K562 (cell line): ENCODE results near the gene USP5. TPM values are rescaled to one million over a fixed set of nuclear protein-coding genes. Genes with fewer than 3 reads are reported as not detected.
A peak's percentile ranks its signal among the peaks of the same experiment; 100 is the strongest.

Source experiments
- ASH1L ChIP-seq: fragments of 450-650 bp; IDR thresholded peaks from 2 replicates; pipeline ENCODE4 v1.6.1; 2018; ENCODE audit warnings: borderline replicate concordance, mild to moderate bottlenecking, low read depth; ENCODE audit not compliant: partially characterized antibody
- C11orf30 ChIP-seq: fragments of 450-650 bp; IDR thresholded peaks from 2 replicates; pipeline ENCODE4 v1.6.1; 2016; ENCODE audit warnings: low read depth, mild to moderate bottlenecking
- CUX1 ChIP-seq: fragments of 200-800 bp; sonication (Bioruptor generic); IDR thresholded peaks from 2 replicates; pipeline ENCODE4 v1.6.1; 2016; ENCODE audit warnings: missing genetic modification characterization, missing compliant biosample characterization
- NR4A1 ChIP-seq, 2 experiments: fragments of 250-450 bp in 1 of 2; fragments of 450-650 bp in 1 of 2; sonication (Bioruptor Pico) in 1 of 2; IDR thresholded peaks; 2 replicates each; pipeline versions ENCODE4 v1.4.0 to v1.6.1; 2016 to 2020; ENCODE audit warnings: mild to moderate bottlenecking in 2 of 2, missing compliant biosample characterization in 1 of 2, missing genetic modification characterization in 1 of 2, moderate library complexity in 1 of 2
- POLR2AphosphoS5 ChIP-seq: IDR thresholded peaks from 2 replicates; pipeline ENCODE4 v1.6.1; 2011; ENCODE audit warnings: mild to moderate bottlenecking, low read depth, low read length, moderate library complexity; ENCODE audit not compliant: control insufficient read depth, insufficient read depth
- RB1 ChIP-seq: fragments of 450-650 bp; IDR thresholded peaks from 2 replicates; pipeline ENCODE4 v1.6.1; 2017; ENCODE audit warnings: low read depth, mild to moderate bottlenecking
- RBM22 ChIP-seq: fragments of 200-400 bp; formaldehyde crosslinking; IDR thresholded peaks from 2 replicates; pipeline ENCODE4 v1.6.1; 2018; ENCODE audit warnings: low read length, low read depth; ENCODE audit not compliant: poor library complexity, severe bottlenecking
- SIN3B ChIP-seq: fragments of 450-650 bp; IDR thresholded peaks from 2 replicates; pipeline ENCODE4 v1.6.1; 2017; ENCODE audit warnings: low read depth, mild to moderate bottlenecking, moderate library complexity
- SMARCE1 ChIP-seq: fragments of 450-650 bp; IDR thresholded peaks from 2 replicates; pipeline ENCODE4 v1.7.1; 2016; ENCODE audit warnings: mild to moderate bottlenecking
- ZFP1 ChIP-seq: fragments of 450-650 bp; formaldehyde crosslinking; IDR thresholded peaks from 2 replicates; pipeline ENCODE4 v1.4.0; 2020; ENCODE audit warnings: mild to moderate bottlenecking, mixed read lengths
- ZFP36 ChIP-seq: fragments of 150-350 bp; IDR thresholded peaks from 2 replicates; pipeline ENCODE4 v1.6.1; 2018; ENCODE audit warnings: low read length, low read depth; ENCODE audit not compliant: partially characterized antibody
- ZNF316 ChIP-seq: fragments of 450-650 bp; IDR thresholded peaks from 2 replicates; pipeline ENCODE4 v1.6.1; 2016
- ZNF778 ChIP-seq: fragments of 450-650 bp; formaldehyde crosslinking; IDR thresholded peaks from 2 replicates; pipeline ENCODE4 v1.4.0; 2020; ENCODE audit warnings: mild to moderate bottlenecking, moderate library complexity
- polyA plus RNA-seq, 8 experiments: library from polyadenylated mRNA; depleted of rRNA in 4 of 8; stranded (reverse) in 5 of 8; unstranded in 3 of 8; fragments of >200 nt; fragmentation: Nextera tagmentation in 2 of 8; fragmentation: Illumina TruSeq in 1 of 8; extraction: Ambion mirVana in 2 of 8; extraction: Trizol in 1 of 8; gene quantifications; 2 replicates each; pipeline versions ENCODE4 v1.2.1 to v1.2.3, GENCODE V29; 2011 to 2014; ENCODE audit warnings: inconsistent platforms in 1 of 8, missing spikeins in 1 of 8
- total RNA-seq, 7 experiments: library from RNA; depleted of rRNA in 6 of 7; stranded (reverse); fragments of >200 nt in 6 of 7; fragmentation: Illumina TruSeq in 2 of 7; extraction: Trizol in 2 of 7; gene quantifications; 2 replicates each; pipeline versions ENCODE4 v1.2.1 to v1.2.3, GENCODE V29; 2011 to 2021; ENCODE audit warnings: low replicate concordance in 1 of 7
- TF ChIP-seq, protein P1 (sequence below): sonication (generic); formaldehyde crosslinking; IDR thresholded peaks from 2 replicates; pipeline ENCODE4 v1.8.1; 2023; ENCODE audit warnings: mild to moderate bottlenecking, missing genetic modification reagents, moderate library complexity
- TF ChIP-seq, protein P2 (sequence below): fragments of 450-650 bp; formaldehyde crosslinking; IDR thresholded peaks from 2 replicates; pipeline ENCODE4 v1.4.0; 2022; ENCODE audit warnings: missing genetic modification characterization

USP5 gene
- total and polyA plus RNA-seq, 9 of the 15 experiments (the other 6 are each of a cell fraction or from before 2014, with no cell fraction given) = 1.4 to 107 (median 48.6) TPM

- TF ChIP-seq ZNF778 (CRISPR knock-in tag) (no peak), POLR2AphosphoS5 (no peak), RB1 (peak; percentile 53; the same call in 1 of the 2 replicates), NR4A1 (CRISPR knock-in tag; IDR thresholded peaks at IDR 0.05) (no peak), NR4A1 (tag; IDR thresholded peaks at IDR 0.05) (no peak), ZNF316 (peak; percentile 86), ZFP1 (no peak), ZFP36 (no peak), RBM22 (no peak), C11orf30 (peak; percentile 80), CUX1 (CRISPR knock-in tag) (no peak), ASH1L (no peak), SIN3B (0 out of 2 replicates have a peak, but pooled peaks have one; percentile 23), SMARCE1 (no peak)
- TF ChIP-seq, protein P1, sequence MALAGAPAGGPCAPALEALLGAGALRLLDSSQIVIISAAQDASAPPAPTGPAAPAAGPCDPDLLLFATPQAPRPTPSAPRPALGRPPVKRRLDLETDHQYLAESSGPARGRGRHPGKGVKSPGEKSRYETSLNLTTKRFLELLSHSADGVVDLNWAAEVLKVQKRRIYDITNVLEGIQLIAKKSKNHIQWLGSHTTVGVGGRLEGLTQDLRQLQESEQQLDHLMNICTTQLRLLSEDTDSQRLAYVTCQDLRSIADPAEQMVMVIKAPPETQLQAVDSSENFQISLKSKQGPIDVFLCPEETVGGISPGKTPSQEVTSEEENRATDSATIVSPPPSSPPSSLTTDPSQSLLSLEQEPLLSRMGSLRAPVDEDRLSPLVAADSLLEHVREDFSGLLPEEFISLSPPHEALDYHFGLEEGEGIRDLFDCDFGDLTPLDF (CRISPR knock-in tag) = no peak
- TF ChIP-seq, protein P2, sequence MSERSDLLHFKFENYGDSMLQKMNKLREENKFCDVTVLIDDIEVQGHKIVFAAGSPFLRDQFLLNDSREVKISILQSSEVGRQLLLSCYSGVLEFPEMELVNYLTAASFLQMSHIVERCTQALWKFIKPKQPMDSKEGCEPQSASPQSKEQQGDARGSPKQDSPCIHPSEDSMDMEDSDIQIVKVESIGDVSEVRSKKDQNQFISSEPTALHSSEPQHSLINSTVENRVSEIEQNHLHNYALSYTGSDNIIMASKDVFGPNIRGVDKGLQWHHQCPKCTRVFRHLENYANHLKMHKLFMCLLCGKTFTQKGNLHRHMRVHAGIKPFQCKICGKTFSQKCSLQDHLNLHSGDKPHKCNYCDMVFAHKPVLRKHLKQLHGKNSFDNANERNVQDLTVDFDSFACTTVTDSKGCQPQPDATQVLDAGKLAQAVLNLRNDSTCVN = 0 out of 2 replicates have a peak, but pooled peaks have one; percentile 29
Measured at GRCh38 chr12:6827982-6828780, 23.8 kb upstream of the USP5 start, which contains the start of gene P3H3 (continued).
